ENCODE data around the gene PLA2G4D.

PLA2G4D gene

DNA sequence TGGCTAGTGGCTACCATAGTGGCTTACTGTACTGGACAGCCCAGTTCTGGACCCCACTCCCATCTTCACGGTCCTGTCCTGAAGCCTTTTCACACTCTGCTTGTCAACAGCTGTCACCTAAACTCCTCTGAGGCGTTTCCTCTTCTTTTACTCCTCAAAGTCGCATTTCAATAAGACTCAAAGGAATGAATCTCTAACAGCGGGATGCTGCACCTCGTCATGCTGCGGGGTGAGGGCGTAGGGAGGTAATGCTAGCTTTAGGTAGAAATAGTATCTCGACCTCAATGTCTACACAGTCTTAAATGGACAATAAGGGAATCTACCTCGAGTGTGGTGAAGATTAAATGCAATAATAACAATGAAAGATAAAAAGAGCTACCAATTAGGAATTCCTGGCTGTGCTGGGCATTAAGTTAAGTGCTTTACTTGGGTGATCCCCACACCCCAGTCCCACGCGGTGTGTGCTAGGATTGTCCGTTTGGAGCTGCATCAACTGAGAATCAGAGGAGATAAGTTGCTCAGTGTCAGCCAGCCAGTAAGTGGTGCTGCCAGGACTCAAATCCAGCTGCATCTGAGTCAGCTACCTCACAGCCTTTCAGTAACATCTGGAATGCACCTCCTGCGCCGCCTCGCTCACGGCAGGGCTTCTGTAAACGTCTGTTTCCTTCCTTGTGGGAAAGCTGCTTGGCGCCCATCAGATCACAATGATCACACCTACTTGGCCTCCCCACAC, 14.0 kb downstream of the PLA2G4D start:
- Histone ChIP-seq H3K27me3 (ENCODE audit: control insufficient read depth, insufficient read depth, low read length) (no peaks in the 10 kb centered on the region), H3K36me3 (ENCODE audit: control insufficient read depth, insufficient read depth, low read length) (no peaks in the 10 kb centered on the region), H3K9ac (ENCODE audit: low read depth, low read length) (no peak overlapping the region), H3K9me3 (ENCODE audit: control insufficient read depth, insufficient read depth, low read length) (no peaks in the 10 kb centered on the region), H3K4me3 (ENCODE audit: low read depth, low read length) (no peak overlapping the region), H3K4me1 (ENCODE audit: control insufficient read depth, insufficient read depth, low read length) (no peaks in the 10 kb centered on the region)

DNA sequence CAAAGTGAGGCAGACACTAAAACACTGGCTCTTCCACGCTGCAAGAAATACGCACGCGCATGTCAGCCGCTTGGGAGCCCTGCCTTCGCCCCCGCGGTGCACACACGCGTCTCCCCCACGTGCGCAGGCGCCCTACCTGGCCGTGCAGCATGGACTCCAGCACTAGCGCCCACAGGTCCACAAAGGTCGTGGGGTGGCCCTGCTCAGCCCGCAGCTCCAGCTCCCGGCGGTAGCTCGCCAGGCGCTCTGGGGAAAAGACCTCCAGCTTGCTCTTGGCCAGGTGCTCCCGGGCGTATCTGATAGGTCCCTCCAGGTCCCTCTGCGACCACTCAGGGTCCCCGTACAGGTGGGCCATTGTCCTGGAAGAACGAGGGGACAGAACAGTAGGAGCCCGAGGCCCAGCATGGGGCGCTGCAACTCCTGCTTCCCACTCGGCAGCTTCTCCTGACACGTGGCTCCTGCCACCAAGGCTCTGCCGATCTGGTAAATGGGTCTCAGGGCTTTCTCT, 14.9 kb downstream of the PLA2G4D start:
- H3K36me3 ChIP-seq (ENCODE audit: control insufficient read depth, insufficient read depth, low read length) = no peaks in the 10 kb centered on the region
- H3K9me3 ChIP-seq (ENCODE audit: control insufficient read depth, insufficient read depth, low read length) = no peaks in the 10 kb centered on the region
- H3K9ac ChIP-seq (ENCODE audit: low read depth, low read length) = no peak overlapping the region
- no peaks in the 10 kb centered on the region for H3K27me3 ChIP-seq (ENCODE audit: control insufficient read depth, insufficient read depth, low read length)
- H3K4me3 ChIP-seq (ENCODE audit: low read depth, low read length) = no peak overlapping the region
- H3K4me1 ChIP-seq (ENCODE audit: control insufficient read depth, insufficient read depth, low read length) = no peaks in the 10 kb centered on the region

DNA sequence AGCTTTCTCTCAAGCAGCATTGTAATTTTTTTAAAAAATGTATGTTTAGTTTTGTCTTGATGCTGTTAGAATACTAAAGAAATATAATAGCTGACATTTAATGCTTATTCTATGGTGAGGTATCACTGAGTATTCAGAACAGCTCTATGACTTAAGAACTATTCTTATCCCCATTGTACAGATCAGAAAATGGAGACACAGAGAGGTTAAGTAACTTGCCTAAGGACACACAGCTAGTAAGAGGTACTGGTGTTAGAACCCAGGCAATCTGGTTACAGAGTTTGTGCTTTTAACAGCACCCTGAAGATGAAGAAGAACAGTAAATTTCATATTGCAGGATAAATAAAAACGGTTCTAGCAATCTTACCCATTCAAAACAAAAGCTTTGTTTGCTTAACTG, 15.5 kb downstream of the PLA2G4D start:
- Histone ChIP-seq H3K9ac (ENCODE audit: low read depth, low read length) (no peak overlapping the region), H3K4me3 (ENCODE audit: low read depth, low read length) (no peak overlapping the region), H3K9me3 (ENCODE audit: control insufficient read depth, insufficient read depth, low read length) (no peaks in the 10 kb centered on the region), H3K36me3 (ENCODE audit: control insufficient read depth, insufficient read depth, low read length) (no peaks in the 10 kb centered on the region), H3K27me3 (ENCODE audit: control insufficient read depth, insufficient read depth, low read length) (no peaks in the 10 kb centered on the region), H3K4me1 (ENCODE audit: control insufficient read depth, insufficient read depth, low read length) (no peaks in the 10 kb centered on the region)

DNA sequence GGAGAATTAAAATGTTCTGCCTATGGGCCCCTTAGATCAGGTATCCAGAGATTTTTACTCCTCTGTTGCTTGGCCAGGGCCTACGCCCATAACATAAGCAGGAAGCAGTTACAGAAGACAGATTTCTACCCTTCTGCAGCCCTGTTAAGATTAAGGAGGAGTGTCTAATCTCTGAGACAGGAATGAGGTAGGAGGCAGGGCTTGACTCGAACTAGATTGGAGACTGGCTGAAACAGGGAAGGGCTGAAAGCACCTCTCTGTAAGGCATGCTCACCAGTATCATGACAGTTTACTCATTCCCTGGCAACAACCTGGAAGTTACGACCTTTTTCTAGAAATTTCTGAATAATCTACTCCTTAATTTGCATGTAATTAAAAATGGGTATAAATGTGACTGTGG, 16.7 kb downstream of the PLA2G4D start:
- Histone ChIP-seq H3K4me3 (ENCODE audit: low read depth, low read length) (no peak overlapping the region), H3K36me3 (ENCODE audit: control insufficient read depth, insufficient read depth, low read length) (no peaks in the 10 kb centered on the region), H3K9me3 (ENCODE audit: control insufficient read depth, insufficient read depth, low read length) (no peaks in the 10 kb centered on the region), H3K27me3 (ENCODE audit: control insufficient read depth, insufficient read depth, low read length) (no peaks in the 10 kb centered on the region), H3K4me1 (ENCODE audit: control insufficient read depth, insufficient read depth, low read length) (no peaks in the 10 kb centered on the region), H3K9ac (ENCODE audit: low read depth, low read length) (no peak overlapping the region)

DNA sequence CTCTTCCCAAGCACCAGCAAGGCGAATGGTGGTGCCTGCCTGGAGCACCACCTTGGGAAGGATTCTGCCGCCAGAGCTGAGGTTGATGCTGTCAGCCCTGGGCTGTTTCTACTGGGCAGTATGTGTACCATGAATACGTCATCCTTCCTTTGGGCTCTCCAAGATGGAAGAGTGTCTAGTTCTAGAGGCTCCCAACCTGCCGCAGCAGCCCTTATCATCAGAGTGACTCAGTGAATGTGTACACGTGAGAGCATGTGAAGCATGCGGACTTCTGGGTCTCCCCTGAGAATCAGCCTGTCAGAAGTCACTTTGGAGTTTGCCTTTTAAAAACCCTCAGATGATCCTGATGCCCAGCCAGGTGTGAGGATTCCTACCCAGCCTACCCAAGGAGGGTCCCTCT, 20.9 kb downstream of the PLA2G4D start:
- Histone ChIP-seq H3K4me3 (ENCODE audit: low read depth, low read length) (no peak overlapping the region), H3K4me1 (ENCODE audit: control insufficient read depth, insufficient read depth, low read length) (no peaks in the 10 kb centered on the region), H3K27me3 (ENCODE audit: control insufficient read depth, insufficient read depth, low read length) (no peaks in the 10 kb centered on the region), H3K36me3 (ENCODE audit: control insufficient read depth, insufficient read depth, low read length) (no peaks in the 10 kb centered on the region), H3K9ac (ENCODE audit: low read depth, low read length) (no peak overlapping the region), H3K9me3 (ENCODE audit: control insufficient read depth, insufficient read depth, low read length) (no peaks in the 10 kb centered on the region)

DNA sequence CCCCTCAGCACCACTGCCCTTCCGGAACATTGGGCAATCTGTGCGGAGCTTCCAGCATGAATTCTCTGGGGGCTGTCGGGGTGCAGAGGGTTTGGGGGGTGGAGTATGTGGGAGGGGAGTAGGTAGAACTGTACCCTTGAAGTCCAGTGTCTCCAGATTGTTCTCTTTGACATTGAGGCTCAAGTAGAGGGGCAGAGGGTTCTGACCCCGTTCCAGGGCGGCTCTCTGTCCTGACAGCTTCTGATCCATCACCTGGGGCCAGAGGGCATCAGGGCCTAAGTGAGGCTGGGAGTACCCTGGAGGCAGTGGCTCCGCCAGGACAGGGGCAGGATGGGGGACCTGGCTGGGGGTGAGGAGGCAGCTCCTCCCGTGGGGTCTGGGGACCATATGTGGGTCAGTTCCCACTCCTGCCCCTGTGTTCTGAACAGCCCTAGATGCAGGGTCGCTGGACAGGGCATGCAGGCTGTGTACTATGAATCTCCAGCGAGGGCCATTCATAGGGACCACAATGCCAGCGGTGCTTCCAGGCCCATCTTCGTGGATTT, 22.1 kb downstream of the PLA2G4D start:
- no peaks in the 10 kb centered on the region for H3K36me3 ChIP-seq (ENCODE audit: control insufficient read depth, insufficient read depth, low read length)
- H3K9ac ChIP-seq (ENCODE audit: low read depth, low read length) = no peak overlapping the region
- no peak overlapping the region for H3K4me3 ChIP-seq (ENCODE audit: low read depth, low read length)
- H3K9me3 ChIP-seq (ENCODE audit: control insufficient read depth, insufficient read depth, low read length) = no peaks in the 10 kb centered on the region
- H3K27me3 ChIP-seq (ENCODE audit: control insufficient read depth, insufficient read depth, low read length) = no peaks in the 10 kb centered on the region
- no peaks in the 10 kb centered on the region for H3K4me1 ChIP-seq (ENCODE audit: control insufficient read depth, insufficient read depth, low read length)

DNA sequence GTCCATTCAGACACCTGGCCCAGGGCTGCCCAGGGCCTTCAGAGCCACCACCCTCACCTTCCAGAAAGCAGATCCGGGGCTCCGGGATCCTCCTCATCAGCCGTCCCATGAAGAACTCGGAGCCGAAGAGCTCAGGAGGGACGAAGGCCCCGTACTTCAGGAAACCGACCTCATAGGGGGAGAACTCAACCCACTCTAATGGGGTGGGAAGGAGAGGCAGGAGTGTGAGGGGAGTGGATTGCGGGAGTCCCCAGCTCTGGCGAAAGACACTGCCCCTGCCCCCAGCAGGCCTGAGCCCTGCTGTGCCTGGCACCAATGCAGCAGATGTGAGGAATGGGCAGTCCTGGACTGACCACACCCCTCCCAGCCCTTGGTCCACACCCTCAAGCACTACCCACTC, 22.6 kb downstream of the PLA2G4D start:
- Histone ChIP-seq H3K27me3 (ENCODE audit: control insufficient read depth, insufficient read depth, low read length) (no peaks in the 10 kb centered on the region), H3K9ac (ENCODE audit: low read depth, low read length) (no peak overlapping the region), H3K4me1 (ENCODE audit: control insufficient read depth, insufficient read depth, low read length) (no peaks in the 10 kb centered on the region), H3K9me3 (ENCODE audit: control insufficient read depth, insufficient read depth, low read length) (no peaks in the 10 kb centered on the region), H3K36me3 (ENCODE audit: control insufficient read depth, insufficient read depth, low read length) (no peaks in the 10 kb centered on the region), H3K4me3 (ENCODE audit: low read depth, low read length) (no peak overlapping the region)

DNA sequence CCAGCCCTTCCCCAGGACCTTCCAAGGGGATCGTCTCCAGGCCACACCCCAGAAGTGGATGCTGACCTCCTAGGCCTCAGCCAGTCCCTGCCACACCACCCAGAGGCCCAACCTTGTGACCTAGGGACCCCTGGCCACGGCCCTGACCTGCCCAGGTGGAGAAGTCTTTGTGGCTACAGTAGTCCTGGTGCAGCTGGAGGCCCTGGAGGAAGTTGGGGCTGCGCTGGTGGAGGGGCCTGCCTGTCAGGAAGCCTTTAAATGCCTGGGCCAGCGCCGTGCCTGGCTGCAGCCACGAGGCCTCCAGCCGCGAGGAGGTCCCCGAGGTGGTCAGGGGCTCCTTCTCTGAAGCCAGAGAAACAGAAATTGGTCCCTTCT, 23.4 kb downstream of the PLA2G4D start:
- Histone ChIP-seq H3K9ac (ENCODE audit: low read depth, low read length) (no peak overlapping the region), H3K4me1 (ENCODE audit: control insufficient read depth, insufficient read depth, low read length) (no peaks in the 10 kb centered on the region), H3K4me3 (ENCODE audit: low read depth, low read length) (no peak overlapping the region), H3K36me3 (ENCODE audit: control insufficient read depth, insufficient read depth, low read length) (no peaks in the 10 kb centered on the region), H3K27me3 (ENCODE audit: control insufficient read depth, insufficient read depth, low read length) (no peaks in the 10 kb centered on the region), H3K9me3 (ENCODE audit: control insufficient read depth, insufficient read depth, low read length) (no peaks in the 10 kb centered on the region)

DNA sequence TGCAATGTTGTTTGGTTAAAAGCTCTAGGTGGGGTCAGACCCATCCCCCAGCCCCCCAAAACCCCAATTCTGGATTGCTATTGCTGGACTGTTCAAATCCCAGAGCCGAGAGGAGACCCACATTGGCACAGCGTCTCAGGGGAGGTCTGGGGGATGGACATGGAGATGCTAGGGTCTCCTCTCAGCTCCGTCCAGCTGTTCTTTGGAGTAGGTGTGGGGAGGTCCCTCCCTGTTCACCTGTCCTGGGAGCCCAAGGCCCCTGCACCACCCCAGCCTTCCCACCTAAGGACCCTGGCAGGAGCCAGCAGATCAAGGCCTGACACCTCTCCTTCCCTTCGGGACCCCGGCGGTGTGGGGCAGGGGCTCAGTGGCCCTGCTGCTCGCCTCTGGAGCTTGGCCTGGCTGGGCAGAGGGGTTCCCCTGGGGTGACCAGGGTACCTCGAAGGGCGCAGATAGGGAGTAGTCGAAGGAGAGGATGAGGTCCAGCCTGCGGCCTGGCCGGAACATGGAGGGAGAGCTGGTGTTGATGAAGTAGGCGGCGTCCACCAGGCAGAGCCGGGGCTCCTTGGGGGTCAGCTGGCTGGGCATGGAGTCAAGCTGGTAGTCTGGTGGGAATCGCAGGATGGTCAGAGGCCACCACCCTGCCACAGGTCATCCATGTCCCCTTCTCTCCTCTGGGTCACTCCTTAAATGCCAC, 23.9 kb downstream of the PLA2G4D start:
- H3K36me3 ChIP-seq (ENCODE audit: control insufficient read depth, insufficient read depth, low read length) = no peaks in the 10 kb centered on the region
- no peak overlapping the region for H3K4me3 ChIP-seq (ENCODE audit: low read depth, low read length)
- H3K9ac ChIP-seq (ENCODE audit: low read depth, low read length) = no peak overlapping the region
- H3K4me1 ChIP-seq (ENCODE audit: control insufficient read depth, insufficient read depth, low read length) = no peaks in the 10 kb centered on the region
- no peaks in the 10 kb centered on the region for H3K9me3 ChIP-seq (ENCODE audit: control insufficient read depth, insufficient read depth, low read length)
- no peaks in the 10 kb centered on the region for H3K27me3 ChIP-seq (ENCODE audit: control insufficient read depth, insufficient read depth, low read length)

DNA sequence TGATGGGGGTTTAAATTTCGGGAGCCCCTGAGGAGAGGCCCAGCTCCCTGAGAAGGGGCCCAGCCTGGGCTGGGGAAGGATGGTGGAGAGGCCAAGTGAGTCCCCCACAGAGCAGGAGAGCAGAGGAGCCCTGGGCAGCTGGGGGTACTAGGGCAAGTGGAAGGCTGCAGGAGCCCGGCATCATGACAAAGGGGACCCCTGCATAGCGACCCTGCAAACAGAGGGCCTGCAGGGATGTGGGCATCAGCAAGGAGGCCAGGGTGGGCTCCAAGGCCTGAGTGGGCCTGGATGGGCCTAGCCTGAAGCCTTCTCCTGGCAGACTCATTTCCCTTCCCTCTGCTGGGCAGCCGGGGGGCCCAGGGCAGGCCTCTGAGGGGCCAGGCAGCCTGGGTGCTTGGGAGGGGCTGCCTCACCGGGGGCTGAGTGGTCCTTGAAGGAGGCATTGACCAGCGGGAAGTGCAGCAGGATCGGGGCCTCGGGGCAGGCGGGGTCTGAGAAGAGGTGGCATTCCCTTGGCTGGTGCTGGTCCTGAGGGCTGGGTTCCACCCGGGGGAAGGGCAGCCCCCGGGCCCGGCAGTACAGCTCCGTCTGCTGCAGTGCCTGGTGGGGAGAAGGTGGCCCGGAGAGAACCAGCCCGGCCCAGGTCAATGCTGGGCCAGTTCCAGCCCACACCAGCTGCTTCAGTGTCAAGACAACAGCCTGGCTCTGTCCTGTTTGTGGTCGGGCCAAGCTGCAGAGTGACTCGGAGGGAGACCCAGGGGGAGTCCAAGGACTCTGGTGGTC, 24.7 kb downstream of the PLA2G4D start:
- no peak overlapping the region for H3K4me3 ChIP-seq (ENCODE audit: low read depth, low read length)
- no peaks in the 10 kb centered on the region for H3K36me3 ChIP-seq (ENCODE audit: control insufficient read depth, insufficient read depth, low read length)
- H3K4me1 ChIP-seq (ENCODE audit: control insufficient read depth, insufficient read depth, low read length) = no peaks in the 10 kb centered on the region
- no peak overlapping the region for H3K9ac ChIP-seq (ENCODE audit: low read depth, low read length)
- no peaks in the 10 kb centered on the region for H3K9me3 ChIP-seq (ENCODE audit: control insufficient read depth, insufficient read depth, low read length)
- no peaks in the 10 kb centered on the region for H3K27me3 ChIP-seq (ENCODE audit: control insufficient read depth, insufficient read depth, low read length)

DNA sequence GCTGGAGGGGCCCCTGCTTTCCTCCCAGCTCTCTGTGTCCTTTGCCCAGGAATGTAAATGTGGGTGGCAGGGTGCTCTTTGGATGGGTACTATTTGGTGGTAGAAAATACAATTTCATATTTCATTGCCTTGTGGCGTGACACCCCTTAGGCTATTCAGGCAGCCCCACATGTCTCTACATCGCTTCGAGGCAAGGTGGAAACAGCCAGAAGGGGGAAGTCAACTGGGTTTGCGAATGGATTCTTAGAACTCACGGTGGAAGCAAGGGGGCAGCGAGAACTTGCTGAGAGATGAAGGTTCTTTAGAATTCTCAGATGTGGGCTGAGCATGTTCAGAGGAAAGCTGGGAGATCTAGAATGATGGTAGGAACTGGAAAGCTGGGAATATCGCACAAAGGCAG, 25.3 kb downstream of the PLA2G4D start:
- no peaks in the 10 kb centered on the region for H3K9me3 ChIP-seq (ENCODE audit: control insufficient read depth, insufficient read depth, low read length)
- no peaks in the 10 kb centered on the region for H3K4me1 ChIP-seq (ENCODE audit: control insufficient read depth, insufficient read depth, low read length)
- H3K27me3 ChIP-seq (ENCODE audit: control insufficient read depth, insufficient read depth, low read length) = no peaks in the 10 kb centered on the region

More for the DNA sequence above, 25.3 kb downstream of the PLA2G4D start:
- no peak overlapping the region for H3K4me3 ChIP-seq (ENCODE audit: low read depth, low read length)
- H3K9ac ChIP-seq (ENCODE audit: low read depth, low read length) = no peak overlapping the region
- H3K36me3 ChIP-seq (ENCODE audit: control insufficient read depth, insufficient read depth, low read length) = no peaks in the 10 kb centered on the region
